Medulla oblongata (tissue), 1 donor: ENCODE measurements around the gene OLIG3.

Experiments used
- DNase-seq: peaks from one replicate; pipeline ENCODE4 v3.0.0-alpha.2; 2015; ENCODE audit errors: extremely low spot score

Gene OLIG3

DNA sequence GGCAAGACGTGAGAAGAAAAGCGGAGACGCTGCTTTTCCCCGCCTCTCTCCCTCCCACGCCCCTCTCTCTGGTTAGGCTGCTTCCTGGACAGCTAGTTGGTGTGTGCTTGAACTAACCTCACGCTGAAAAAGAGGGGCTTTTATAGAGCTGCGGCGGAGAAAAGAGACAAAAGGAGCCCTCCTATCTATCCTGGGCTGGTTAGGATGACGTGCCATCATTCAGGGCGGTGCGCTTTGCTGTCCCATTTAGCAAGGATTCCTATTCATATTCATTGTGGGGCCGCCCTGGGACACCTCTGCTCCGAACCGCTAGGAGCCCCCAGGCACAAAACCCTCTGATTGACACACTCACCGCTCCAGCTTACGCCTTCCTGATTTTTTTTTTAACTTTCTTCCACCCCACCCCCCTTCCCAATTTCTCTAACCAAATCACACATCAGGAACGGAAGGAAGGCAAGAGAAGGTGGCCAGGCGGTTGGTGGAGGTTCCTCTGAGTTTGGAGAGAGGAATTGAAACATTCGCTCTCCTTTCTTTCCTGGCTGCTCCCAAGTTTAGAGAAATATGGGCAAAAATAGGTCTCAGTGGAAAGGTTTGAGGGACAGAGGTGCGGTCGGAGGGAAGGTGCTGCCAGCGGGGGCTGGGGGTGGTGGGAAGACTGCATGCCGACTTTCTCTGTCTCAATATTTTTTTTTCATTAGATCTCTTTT is at the start of gene OLIG3:
OLIG3 (minus strand) TSS at position 114 of the 707 bp plus-strand sequence. CDS start 224 bp downstream, outside the sequence.
- no peak for DNase-seq

DNA sequence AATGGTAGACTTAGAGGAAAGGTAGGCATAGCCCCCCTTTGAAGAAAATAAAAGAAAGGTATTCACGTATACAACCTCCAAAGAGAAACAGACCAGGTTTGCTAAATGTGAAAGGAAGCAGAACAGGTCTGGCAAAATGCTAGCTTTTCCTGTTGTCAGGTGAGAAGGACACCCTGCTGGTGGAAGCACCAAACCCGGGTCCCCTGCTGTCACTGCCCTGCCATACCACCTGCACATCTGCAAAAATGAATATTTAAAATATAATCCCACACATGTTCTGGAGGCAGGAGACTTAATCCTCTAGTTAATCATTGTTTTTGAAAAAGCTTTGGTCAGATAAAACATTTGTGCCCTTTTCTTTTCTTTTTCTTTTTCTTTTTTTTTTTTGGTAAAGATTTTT is 48.9 kb upstream of the OLIG3 start:
- DNase-seq: no peak

DNA sequence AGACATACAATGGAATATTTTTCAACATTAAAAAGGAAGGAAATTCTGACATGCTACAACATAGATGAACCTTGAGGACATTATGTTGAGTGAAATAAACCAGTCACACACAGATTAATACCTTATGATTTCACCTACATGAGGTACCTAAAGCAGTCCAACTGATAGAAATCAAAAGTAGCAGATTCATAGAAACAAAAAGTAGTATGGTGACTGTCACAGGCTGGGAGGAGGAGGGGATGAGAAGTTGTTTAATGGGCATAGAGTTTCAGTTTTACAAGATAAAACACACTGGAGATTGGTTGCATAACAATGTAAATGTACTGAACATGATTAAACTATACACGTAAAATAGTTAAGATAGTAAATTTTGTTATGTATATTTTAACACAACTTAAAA is 48.5 kb upstream of the OLIG3 start:
- DNase-seq: no peak

DNA sequence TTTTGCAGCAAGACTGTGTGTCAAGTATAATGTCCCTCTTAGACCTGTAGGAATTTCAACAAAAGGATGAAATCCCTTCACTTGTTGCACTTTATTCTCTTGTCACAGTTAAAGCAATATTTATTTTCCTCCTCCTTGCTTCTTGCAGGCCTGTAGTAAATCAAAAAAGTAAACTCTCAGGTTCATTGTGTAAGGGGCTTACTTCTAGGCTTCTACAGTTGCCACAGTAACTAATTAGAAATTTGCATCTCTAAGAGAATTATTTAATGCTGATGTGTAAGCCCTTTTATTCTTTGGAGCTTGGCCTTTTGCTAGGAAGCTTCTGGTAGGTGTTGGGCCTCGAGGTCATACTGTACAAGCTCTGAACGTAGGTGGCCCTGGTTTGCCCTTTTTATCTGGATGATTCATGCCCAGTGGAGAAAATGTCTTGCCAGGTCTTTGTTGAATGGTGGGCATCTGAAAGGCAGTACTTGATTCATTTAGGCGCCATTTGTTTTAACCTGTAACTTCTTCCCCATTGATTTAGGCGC is 47.4 kb upstream of the OLIG3 start:
- DNase-seq: no peak

DNA sequence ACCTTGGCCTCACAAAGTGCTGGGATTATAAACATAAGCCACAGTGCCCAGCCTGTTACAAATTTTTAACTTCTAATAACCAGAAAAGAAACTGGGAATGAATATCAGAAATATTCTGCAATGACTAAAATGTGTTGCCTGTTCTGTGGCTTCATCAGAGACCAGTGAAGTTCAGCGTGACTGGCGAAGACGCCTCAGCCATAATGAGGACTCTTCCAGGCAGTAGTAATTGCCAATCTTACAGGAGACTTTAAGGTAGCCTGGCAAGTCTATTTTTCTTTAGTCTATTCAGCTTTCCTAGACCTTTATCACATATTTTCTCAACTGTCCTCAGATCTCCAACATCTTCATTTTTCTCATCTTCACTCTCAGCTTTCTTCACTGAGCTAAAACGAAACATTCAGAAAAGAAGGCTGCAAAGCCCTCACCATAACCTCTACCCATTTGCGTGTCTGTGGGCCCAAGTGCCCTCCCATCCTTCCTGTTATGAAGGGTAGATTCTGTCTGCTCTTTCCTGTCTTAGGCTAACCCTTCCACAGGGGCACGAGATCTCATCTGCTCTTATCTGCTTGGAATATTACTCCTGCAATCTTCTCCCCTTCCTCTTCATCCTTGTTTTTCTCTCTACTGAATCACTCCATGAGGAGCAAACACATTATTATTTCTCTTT is 42.0 kb upstream of the OLIG3 start:
- DNase-seq: no peak

DNA sequence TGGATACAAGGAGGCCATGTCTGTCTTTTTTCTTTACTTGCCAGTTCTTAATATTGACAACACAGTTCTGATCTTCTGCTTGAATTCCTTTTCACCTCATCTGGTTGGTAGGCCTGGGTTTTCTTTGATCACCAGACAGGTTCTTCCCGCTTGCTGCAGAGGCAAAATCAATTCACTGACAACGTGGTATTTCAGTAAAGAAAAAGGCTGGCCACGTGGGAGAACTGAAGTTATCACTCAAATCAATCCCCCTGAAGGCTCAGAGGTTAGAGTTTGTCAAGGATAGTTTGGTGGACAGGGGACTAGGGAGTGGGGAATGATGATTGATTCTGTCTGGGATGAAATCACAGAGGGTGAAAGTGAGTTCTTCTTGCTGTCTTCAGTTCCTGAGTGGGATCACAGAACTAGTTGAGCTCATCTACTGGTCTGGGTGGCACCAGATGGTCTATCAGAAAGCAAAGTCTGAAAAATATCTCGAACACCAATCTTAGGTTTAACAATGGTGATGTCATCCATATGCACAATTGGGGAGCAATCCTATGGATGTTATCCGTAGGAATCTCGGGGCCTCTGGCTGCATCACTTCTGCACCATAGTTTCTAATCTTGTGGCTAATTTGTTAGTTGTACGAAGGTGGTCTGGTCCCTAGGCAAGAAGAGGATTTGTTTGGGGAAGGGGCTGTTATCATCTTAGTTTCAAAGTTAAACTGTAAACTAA is 37.3 kb upstream of the OLIG3 start:
- no peak for DNase-seq

DNA sequence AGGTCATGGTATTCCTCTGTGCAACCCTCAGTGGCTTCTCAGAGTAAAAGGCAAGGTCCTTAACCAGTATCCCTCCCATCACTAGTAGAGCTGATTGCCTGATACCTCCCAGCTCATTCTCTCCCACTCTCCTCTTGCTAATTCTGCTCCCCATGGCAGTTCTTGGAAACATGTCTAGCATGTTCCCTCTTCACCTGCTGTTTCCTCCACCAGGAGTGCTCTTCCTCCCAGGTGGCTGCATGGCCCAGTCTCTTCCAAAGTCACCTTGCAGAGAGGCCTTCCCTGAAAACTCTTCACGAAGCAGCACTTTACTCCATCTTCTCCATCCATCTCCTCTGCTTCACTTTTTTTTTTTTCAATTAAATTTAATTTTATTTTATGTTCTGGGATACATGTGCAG is 36.2 kb upstream of the OLIG3 start:
- DNase-seq: no peak

DNA sequence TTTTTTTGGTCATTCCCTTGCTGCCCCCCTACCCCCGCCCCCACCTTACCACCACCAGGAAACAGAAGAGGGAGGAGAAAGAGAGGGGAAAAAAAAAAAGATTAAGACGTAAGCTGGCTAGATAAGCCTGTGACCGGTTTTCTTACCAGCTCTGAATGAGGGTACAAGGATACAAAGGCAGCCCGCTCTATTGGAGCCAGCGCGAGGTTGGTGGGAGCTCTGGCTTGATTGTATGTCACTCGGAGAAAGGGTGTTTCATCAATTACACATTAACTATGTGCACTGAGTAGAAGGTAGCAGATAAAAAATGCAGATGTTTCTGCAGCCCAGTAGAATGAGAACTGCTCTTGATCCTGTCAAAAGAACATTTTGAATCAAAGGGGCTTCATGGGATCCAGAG is 28.6 kb upstream of the OLIG3 start:
- no peak for DNase-seq

DNA sequence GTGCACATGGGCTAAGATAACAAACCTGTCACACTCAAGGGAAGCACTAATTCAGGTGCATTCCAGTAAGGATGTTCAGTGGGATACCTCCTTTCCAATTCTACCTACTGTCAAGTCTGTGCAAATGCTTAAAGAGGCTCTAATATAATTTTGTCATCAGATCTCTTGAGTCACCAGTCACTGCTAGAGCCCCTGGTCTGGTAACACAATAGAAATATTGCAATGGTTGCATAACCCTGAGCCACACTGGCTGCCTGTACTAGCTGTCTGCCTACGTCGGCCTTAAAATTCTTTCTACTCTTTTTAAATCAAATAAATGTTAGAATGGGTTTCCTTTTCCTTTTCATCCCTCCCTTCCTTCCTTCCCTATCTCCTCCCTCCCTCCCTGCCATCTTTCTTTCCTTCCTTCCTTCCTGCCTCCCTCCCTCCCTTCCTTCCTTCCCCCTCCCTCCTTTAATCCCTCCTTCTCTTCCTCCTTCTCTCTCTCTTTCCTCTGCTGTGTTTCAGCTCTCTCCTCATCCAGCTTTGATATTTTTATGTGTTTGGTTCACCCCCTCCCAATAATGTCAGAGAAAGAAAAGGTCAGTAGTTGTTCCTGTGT is 28.1 kb upstream of the OLIG3 start:
- no peak for DNase-seq

DNA sequence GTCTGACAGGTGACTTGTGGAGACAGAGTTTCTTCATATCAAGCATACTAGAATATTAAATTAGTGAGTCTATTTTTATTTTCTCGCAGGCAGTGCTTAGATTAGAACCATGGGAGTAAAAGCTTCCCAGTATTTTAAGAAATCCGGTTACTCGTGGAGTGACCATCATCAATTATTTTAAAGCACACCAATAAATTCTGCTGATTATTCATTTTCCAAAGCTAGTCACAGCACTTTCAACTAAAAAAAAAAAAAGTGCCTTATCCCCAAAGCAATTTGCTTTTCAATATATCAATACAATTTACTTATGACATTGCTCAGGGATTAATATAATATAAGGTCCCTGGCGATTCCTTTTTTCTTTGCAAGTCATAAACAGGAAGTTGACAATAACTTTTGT is 26.3 kb upstream of the OLIG3 start:
- DNase-seq: no peak

DNA sequence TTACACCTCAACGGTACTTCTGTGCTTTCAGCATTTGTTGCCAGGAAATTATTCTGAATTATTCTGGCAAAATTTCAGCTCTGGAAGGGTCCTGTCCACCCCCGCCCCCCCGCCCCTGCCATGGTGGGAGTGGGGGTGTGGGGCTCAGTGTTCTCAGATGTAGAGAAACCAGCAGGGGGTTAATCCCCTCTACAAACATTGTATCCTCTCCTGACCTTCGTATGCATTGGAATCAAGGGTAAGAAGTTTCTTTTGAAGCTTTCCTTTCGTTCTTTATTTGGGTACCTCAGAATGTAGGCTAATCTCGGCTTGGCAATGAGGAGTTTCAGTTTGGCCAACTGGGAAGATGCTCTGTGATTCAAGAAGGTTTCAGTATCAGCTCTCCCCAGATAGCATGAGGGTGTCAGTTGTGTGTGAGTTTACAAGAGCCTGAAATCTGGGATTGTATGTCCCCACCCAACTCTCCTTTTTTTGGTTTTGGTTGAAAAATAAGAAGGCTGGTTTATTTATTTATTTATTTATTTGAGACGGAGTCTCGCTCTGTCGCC is 25.5 kb upstream of the OLIG3 start:
- no peak for DNase-seq

DNA sequence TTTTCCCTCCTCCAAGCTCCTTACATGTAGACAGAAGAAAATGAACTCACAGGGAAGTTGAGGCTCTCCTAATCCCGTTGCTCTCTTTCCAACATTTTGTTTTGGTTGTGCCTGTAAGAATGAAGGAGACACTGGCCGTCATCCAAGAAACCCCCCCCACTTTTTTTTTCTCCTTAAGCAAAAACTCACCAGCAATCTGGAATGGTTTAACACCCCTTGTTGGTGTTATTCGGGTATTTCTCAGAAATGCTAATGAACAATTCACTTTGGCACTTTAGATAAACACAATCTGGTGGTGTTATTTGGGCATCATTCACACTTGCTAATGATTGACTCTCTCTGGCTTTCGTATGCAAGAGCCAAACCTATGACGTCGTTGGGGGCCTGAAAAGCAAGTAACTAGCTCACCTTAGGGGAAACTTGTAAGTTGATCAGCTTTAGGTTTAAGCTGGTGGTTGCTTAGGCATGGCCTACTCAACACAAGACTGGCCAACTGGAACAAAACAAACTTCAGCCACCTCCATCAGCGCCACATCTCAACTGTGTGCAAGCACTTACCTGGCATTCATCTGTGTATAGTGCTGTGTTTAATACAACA is 24.3 kb upstream of the OLIG3 start:
- DNase-seq: no peak

DNA sequence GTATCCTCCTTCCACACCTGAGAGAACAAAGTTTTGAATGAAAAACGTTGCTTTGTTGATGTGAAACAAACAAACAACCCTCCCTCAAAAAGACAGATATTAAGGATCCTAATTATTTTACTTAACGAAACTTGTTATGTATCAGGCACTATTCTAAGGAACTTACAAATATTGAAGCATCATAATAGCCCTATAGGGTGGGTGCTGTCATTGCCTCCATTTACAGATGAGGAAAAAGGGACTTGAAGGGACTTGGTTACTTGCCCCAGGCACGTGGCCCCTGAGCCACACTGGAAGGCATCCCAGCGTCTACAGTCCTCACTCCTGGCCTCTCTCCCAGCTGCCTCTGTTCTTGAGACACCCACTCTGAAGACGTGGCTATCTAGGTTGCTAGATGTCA is 20.2 kb upstream of the OLIG3 start:
- DNase-seq: no peak

DNA sequence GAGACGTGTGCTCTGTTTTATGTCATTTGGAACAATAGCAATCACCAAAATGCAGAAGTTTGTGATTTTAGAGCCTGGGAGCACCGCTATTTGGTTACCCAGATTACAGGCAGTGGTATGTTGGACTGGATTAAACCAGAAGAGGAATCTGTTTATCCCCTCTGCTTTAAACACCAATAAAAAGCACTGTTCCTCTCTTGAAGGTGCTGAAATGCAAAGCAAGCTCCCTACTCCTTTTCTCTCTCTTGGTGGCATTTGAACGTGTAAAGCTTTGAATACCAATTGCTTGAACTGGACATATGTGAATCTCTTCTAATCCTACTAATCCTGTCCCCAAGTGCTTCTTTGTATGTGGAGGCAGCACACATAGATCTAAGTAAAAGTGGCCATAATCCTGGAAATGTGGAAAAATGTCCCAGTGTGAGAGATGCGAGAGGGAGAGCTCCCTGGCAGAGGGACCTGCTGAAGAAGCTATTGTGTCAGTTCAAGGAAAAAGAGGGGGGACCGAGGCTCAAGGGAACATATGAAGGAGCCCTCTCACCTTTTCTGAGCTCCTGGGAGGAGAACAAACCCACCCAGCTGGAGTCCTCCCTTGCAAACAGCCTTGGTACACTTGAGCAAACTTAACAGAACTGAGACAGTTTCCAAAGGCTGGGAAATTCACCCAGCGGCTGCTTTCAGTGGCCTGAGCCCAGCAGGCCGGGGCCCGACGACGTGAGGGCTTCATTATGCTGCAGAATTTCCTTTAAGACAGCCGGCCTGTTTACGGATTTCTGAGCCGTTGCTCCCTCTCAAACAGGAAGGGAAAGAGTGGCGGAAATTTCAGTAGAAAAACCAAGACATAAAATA is 18.8 kb upstream of the OLIG3 start:
- no peak for DNase-seq

DNA sequence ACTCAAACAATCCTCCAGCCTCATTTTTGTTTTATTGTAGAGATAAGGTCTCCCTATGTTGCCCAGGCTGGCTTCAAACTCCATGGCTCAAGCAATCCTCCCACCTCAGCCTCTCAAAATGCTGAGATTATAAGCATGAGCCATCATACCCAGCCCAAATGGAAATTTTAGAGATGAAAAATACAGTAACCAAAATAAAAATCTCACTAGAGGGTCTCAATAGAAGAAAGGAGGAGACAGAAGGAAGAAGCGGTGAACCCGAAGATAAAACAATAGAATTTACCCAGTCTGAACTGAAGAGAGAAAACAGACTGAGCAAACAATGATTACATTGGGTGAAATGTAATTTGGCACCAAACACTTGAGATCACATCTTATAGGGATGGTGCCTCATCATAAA is 16.7 kb upstream of the OLIG3 start:
- DNase-seq: no peak

DNA sequence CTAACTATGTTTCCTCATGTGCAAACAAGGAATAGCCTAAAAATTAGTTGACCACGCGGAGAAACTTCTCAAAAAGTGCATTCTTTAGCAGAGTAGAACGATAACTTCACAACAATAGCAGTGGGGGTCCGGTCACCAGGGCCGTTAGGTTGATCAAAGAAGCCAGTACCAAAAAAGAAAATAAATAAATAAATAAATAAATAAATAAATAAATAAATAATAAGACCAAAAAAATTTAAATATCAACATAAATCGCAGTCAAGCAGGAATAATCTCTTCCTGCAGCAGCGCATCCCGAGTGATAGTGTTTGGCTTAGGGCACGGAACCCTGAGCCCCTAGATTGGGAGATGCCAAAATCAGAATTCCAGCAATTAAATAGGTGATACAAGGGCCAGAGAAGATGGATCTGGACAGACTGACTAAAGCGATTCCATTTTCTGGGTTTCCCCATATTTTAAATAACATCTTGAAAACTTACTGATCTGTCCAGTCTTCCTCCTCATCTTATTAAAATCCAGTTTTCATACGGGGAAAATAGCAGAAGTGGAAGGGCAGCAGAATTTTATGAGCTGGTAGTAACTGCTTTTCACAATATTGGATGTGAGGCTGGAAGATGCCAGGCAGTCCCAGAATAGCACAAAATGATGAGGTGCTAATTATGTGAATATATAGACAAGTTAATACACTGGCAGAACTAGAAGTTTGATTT is 4.4 kb upstream of the OLIG3 start:
- DNase-seq: no peak

DNA sequence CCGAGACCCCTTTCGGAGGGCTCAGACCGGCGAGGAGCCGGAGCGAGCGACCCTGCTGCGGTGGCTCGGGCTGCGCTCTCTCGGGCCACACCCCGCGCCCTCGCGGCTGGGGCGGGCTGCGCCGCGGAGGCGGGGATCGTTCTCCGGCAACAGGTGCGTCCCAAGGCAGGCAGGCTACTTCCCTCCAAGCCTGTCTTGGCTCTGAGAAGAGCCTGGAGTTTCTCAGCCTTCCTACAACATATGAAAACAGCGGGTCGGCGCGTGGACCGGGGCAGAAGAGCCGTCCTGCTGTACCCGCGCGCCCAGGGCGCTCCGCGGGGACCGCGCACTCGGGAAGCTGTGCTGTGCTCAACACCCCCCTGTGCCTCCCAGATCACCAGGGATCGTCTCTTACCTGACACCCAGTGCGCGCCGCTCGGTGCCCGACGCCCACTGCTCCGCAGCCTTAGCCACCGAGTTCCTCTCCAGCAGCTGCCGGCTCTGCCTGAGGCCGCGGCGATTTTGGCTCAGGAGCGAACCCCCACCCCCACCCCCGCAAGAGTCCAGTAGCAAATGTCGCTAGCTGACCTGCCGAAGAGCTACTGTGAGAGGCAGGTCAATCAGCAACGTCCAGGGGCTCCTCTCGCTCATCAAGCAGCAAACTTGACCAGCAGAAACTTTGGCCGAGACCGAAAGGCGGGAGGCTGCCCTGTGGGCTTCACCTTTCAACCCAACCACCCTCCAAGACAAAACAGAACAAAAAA is 3.7 kb upstream of the OLIG3 start:
- no peak for DNase-seq

DNA sequence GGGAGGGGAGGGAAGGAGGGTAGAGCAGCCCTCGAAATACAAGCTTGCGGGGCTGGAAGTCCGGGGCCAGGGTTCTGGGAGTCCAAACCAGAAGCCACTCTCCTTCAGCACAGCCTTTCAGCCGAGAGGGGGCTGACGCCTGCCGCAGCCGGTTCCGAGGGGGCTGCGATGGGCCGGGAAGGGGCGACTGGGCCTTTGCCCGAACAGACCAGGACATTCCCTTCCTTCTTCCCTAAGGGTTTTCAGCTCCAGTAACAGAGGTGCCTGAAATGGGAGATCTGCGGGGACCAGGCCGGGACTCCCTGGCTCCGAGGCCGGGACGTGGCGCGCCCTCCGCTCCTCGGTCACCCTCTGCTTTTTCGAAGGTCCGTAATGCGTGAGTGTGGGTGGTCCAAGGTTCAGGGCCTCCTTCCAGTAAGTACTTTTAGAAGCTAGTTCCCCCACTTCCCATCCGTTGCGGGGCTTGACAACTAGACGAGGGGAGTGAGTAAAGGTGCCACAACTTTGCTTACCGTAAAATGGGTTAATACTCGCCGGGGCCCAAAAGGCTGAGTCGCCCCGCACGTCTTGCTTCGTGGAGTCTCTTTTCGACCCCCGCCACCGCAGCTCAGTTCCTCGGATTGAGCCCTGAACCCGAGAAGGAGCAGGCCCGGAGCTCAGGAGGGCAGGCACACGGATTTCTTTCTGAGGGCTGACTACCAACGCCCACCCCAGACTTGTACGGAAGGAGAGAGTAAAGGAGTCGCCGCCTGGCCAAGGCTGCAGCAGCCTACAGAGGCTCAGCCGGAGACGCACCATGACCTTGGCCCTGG is 2.9 kb upstream of the OLIG3 start:
- no peak for DNase-seq
